ENCODE data around the gene ZNF567.

- TF ChIP-seq, protein P1, sequence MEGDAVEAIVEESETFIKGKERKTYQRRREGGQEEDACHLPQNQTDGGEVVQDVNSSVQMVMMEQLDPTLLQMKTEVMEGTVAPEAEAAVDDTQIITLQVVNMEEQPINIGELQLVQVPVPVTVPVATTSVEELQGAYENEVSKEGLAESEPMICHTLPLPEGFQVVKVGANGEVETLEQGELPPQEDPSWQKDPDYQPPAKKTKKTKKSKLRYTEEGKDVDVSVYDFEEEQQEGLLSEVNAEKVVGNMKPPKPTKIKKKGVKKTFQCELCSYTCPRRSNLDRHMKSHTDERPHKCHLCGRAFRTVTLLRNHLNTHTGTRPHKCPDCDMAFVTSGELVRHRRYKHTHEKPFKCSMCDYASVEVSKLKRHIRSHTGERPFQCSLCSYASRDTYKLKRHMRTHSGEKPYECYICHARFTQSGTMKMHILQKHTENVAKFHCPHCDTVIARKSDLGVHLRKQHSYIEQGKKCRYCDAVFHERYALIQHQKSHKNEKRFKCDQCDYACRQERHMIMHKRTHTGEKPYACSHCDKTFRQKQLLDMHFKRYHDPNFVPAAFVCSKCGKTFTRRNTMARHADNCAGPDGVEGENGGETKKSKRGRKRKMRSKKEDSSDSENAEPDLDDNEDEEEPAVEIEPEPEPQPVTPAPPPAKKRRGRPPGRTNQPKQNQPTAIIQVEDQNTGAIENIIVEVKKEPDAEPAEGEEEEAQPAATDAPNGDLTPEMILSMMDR (conservative IDR thresholded peaks at IDR 0.05; ENCODE audit: low read length), result no peak
- TF ChIP-seq EZH2phosphoT487 (IDR thresholded peaks at IDR 0.05; ENCODE audit: borderline replicate concordance, low read depth, low read length), result no peak
Measured at GRCh38 chr19:36646746-36647145, 40.7 kb upstream of the ZNF567 start.
